Endothelial cell (in vitro differentiated cells): ENCODE data around the gene PPP1R26. TPM values are rescaled to one million over a fixed set of nuclear protein-coding genes. Genes with fewer than 3 reads are reported as not detected.
"Not testable (repeated sequence)": the region's sequence is repeated elsewhere in the genome, so short reads cannot be mapped to it uniquely, and the experiment has no call there.

Experiments used
- DNase-seq: peaks from one replicate; pipeline ENCODE4 v3.0.0; 2021; ENCODE audit warnings: low spot score
- H3K27ac Mint-ChIP-seq: one replicate; pipeline ENCODE4 v1.8.0; 2021; ENCODE audit warnings: mixed read lengths, inconsistent platforms; ENCODE audit not compliant: unreplicated experiment
- H3K27me3 Mint-ChIP-seq: one replicate; pipeline ENCODE4 v1.8.0; 2021; ENCODE audit warnings: mild to moderate bottlenecking, moderate library complexity, mixed read lengths, inconsistent platforms; ENCODE audit not compliant: unreplicated experiment
- H3K36me3 Mint-ChIP-seq: one replicate; pipeline ENCODE4 v1.8.0; 2021; ENCODE audit warnings: mild to moderate bottlenecking, low read depth, mixed read lengths, inconsistent platforms; ENCODE audit not compliant: unreplicated experiment
- H3K4me1 Mint-ChIP-seq: one replicate; pipeline ENCODE4 v1.8.0; 2021; ENCODE audit warnings: mild to moderate bottlenecking, mixed read lengths, inconsistent platforms; ENCODE audit not compliant: unreplicated experiment
- H3K4me3 Mint-ChIP-seq: one replicate; pipeline ENCODE4 v1.8.0; 2021; ENCODE audit warnings: mild to moderate bottlenecking, mixed read lengths, inconsistent platforms; ENCODE audit not compliant: unreplicated experiment
- H3K9me3 Mint-ChIP-seq: one replicate; pipeline ENCODE4 v1.8.0; 2021; ENCODE audit warnings: mixed read lengths, inconsistent platforms; ENCODE audit not compliant: unreplicated experiment
- CTCF ChIP-seq: fragments of 200-600 bp; sonication (generic); IDR thresholded peaks from one replicate; pipeline ENCODE4 v1.5.0; 2021; ENCODE audit warnings: antibody characterized with exemption; ENCODE audit not compliant: unreplicated experiment
- total RNA-seq: library from RNA; stranded (reverse); fragmentation: NEBNext Ultra II Directional; extraction: Animal tissue kit (Norgen Biotek cat#: 25700); gene quantifications from one replicate; pipeline ENCODE4 v1.2.1, GENCODE V29; 2021; ENCODE audit not compliant: unreplicated experiment

Gene PPP1R26
- total RNA-seq, 1 donor from 2014 or later, result 21.5 TPM

DNA sequence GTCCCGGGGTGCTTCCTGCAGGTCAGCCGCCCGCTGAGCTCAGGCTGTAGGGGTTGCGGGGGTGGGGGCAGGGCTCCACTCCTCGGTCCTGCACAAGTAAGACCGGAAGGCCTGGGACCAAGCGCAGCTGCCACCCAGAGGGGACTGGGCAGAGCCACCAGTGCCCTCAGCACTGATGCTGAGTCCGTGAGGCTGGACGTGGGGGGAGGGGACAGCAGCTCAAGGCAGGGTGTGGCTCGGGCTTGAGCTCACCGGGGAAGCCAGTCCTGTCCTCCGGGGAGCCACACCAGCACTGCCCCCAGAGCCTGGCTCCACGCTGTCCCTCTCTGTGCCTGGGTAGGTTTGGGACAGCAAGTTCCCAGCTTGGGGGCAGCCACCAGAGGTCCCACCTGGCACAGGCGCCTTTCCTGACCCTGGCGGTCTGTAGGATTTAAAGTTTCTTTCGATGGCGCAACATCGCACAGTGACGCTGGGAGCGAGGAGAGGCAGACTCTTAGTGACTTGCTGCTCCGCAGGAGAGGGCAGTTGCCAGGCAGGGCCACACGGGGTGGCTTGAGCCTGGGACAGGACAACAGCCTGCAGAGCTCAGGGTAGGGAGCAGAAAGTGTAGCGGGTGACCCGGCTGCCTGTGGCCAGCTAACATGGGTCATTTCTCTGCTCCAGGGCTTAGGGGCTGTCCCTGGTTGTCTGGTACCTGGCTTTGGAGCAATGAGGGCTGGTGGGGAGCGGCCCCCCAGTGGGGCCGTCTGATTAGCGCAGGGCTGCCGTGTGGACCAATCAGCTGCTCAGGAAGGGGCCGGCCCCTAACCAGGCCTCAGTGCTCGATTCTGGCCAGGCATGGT is 47.4 kb downstream of the PPP1R26 start:
- H3K36me3 Mint-ChIP-seq, result no peaks in the 10 kb centered on the region
- TF ChIP-seq CTCF, result no peak
- H3K4me3 Mint-ChIP-seq, result no peak overlapping the region
- no peaks in the 10 kb centered on the region for H3K9me3 Mint-ChIP-seq
- no peaks in the 10 kb centered on the region for H3K27me3 Mint-ChIP-seq
- no peak for DNase-seq
- H3K27ac Mint-ChIP-seq, result no peak overlapping the region
- H3K4me1 Mint-ChIP-seq, result peaks cover 4% of the 10 kb centered on the region

- not testable (repeated sequence) for H3K4me3 Mint-ChIP-seq, DNase-seq, H3K4me1 Mint-ChIP-seq, H3K9me3 Mint-ChIP-seq, H3K27ac Mint-ChIP-seq, H3K36me3 Mint-ChIP-seq, H3K27me3 Mint-ChIP-seq
Observed at GRCh38 chr9:135528842-135529435, 49.4 kb downstream of the PPP1R26 start.

DNA sequence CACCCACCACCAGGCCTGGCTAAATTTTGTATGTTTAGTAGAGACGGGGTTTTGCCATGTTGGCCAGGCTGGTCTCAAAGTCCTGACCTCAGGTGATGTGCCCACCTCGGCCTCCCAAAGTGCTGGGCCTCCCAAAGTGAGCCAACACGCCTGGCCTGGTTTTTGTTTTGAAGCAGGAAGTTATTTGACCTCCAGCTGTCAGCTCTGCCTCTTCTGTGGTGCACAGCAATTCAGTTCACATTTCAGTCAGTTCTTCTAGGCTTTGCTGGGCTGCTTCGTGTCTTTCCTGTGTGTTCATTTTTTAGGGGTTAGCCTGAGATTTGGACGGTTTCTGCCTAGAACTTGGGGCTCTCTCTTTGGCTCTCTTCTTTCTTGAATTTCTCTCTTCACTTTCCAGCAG is 50.6 kb downstream of the PPP1R26 start:
- DNase-seq, result no peak
- H3K4me1 Mint-ChIP-seq, result peaks cover 7% of the 10 kb centered on the region
- TF ChIP-seq CTCF, result no peak
- H3K27me3 Mint-ChIP-seq, result no peaks in the 10 kb centered on the region
- no peaks in the 10 kb centered on the region for H3K36me3 Mint-ChIP-seq
- H3K4me3 Mint-ChIP-seq, result no peak overlapping the region
- no peaks in the 10 kb centered on the region for H3K9me3 Mint-ChIP-seq
- no peak overlapping the region for H3K27ac Mint-ChIP-seq

DNA sequence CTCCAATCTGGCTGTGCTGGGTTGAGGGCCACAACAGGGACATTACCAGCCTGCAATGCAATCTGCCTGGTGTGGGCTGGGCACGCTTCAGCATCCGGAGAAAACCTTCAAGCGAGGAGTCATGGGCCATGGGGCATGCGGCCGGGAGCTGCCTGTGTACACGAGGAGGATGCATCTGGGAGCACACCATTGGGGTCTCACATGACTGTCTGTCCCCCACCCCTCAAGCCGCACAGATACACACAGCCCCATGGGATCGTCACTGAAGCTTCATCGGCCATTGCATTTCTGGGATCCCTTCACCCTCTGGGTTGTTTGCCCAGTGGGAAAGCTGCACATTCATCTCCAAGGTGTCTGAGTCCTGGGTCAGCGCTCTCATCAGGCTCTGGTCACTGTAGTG is 51.5 kb downstream of the PPP1R26 start:
- H3K4me3 Mint-ChIP-seq, result no peak overlapping the region
- no peaks in the 10 kb centered on the region for H3K36me3 Mint-ChIP-seq
- peaks cover 7% of the 10 kb centered on the region for H3K4me1 Mint-ChIP-seq
- H3K27me3 Mint-ChIP-seq, result no peaks in the 10 kb centered on the region
- H3K9me3 Mint-ChIP-seq, result no peaks in the 10 kb centered on the region
- no peak for DNase-seq
- no peak for TF ChIP-seq CTCF
- H3K27ac Mint-ChIP-seq, result no peak overlapping the region

- no peak for DNase-seq
- peaks cover 7% of the 10 kb centered on the region for H3K4me1 Mint-ChIP-seq
- H3K4me3 Mint-ChIP-seq, result no peak overlapping the region
- no peaks in the 10 kb centered on the region for H3K9me3 Mint-ChIP-seq
- no peak for TF ChIP-seq CTCF
- H3K36me3 Mint-ChIP-seq, result no peaks in the 10 kb centered on the region
- H3K27me3 Mint-ChIP-seq, result no peaks in the 10 kb centered on the region
- no peak overlapping the region for H3K27ac Mint-ChIP-seq
Observed at GRCh38 chr9:135533113-135533512, 53.5 kb downstream of the PPP1R26 start.
